ENCODE data around the gene TMEM266.

The TMEM266 gene

GRCh38 chr15:76151599-76151974 lies 91.8 kb downstream of the TMEM266 start:
- CTCF ChIA-PET: interaction anchor here (0.6 to 1.3 kb wide), 4 partner anchors 126 to 538 kb away, joined by 3 read pairs; no protein-coding TSS in a partner anchor
- DNase-seq (ENCODE audit: extremely low spot score): no peak
- POLR2A ChIA-PET: interaction anchor here (0.8 kb wide), 1 partner anchor 139 kb away, joined by 3 read pairs; the partner anchor contains the start of gene NRG4
- TF ChIP-seq PKNOX1 (IDR thresholded peaks at IDR 0.05) (no peak), NFRKB (IDR thresholded peaks at IDR 0.05) (no peak), ARNT (IDR thresholded peaks at IDR 0.05) (no peak), L3MBTL2 (conservative IDR thresholded peaks at IDR 0.05) (no peak), CTBP1 (IDR thresholded peaks at IDR 0.05; ENCODE audit: borderline replicate concordance) (no peak), ELF4 (IDR thresholded peaks at IDR 0.05) (no peak), TARDBP (IDR thresholded peaks at IDR 0.05) (no peak), FOXM1 (IDR thresholded peaks at IDR 0.05; ENCODE audit: borderline replicate concordance) (no peak), SUZ12 (IDR thresholded peaks at IDR 0.05) (no peak), BHLHE40 (IDR thresholded peaks at IDR 0.05; ENCODE audit: borderline replicate concordance) (no peak), ZNF384 (IDR thresholded peaks at IDR 0.05) (no peak), FOXK2 (IDR thresholded peaks at IDR 0.05) (no peak), HDGF (IDR thresholded peaks at IDR 0.05; ENCODE audit: borderline replicate concordance) (no peak), FOXA1 (IDR thresholded peaks at IDR 0.05) (no peak), LEF1 (IDR thresholded peaks at IDR 0.05; ENCODE audit: borderline replicate concordance) (no peak), SP1 (IDR thresholded peaks at IDR 0.05) (no peak)

- ChIA-PET CTCF (interaction anchor here (0.6 kb wide), 2 partner anchors 14 to 349 kb away, joined by 3 read pairs; no protein-coding TSS in a partner anchor), POLR2A (no interaction called here)
- TF ChIP-seq LEF1 (IDR thresholded peaks at IDR 0.05; ENCODE audit: borderline replicate concordance) (no peak), BHLHE40 (IDR thresholded peaks at IDR 0.05; ENCODE audit: borderline replicate concordance) (no peak), CTBP1 (IDR thresholded peaks at IDR 0.05; ENCODE audit: borderline replicate concordance) (no peak), FOXA1 (IDR thresholded peaks at IDR 0.05) (no peak), PKNOX1 (IDR thresholded peaks at IDR 0.05) (no peak), FOXM1 (IDR thresholded peaks at IDR 0.05; ENCODE audit: borderline replicate concordance) (no peak), TARDBP (IDR thresholded peaks at IDR 0.05) (no peak), FOXK2 (IDR thresholded peaks at IDR 0.05) (no peak), ELF4 (IDR thresholded peaks at IDR 0.05) (no peak)
- DNase-seq (ENCODE audit: extremely low spot score): no peak
Observed at GRCh38 chr15:76152197-76152596, 92.4 kb downstream of the TMEM266 start.

- ChIA-PET CTCF (no interaction called here), POLR2A (no interaction called here)
- no peak for DNase-seq (ENCODE audit: extremely low spot score)
- TF ChIP-seq PKNOX1 (IDR thresholded peaks at IDR 0.05) (no peak), ELF4 (IDR thresholded peaks at IDR 0.05) (no peak), CTBP1 (IDR thresholded peaks at IDR 0.05; ENCODE audit: borderline replicate concordance) (no peak), SUZ12 (IDR thresholded peaks at IDR 0.05) (no peak), TARDBP (IDR thresholded peaks at IDR 0.05) (no peak), FOXA1 (IDR thresholded peaks at IDR 0.05) (no peak), FOXK2 (IDR thresholded peaks at IDR 0.05) (no peak)
Observed at GRCh38 chr15:76153241-76154197, 93.7 kb downstream of the TMEM266 start.

- CTCF ChIA-PET: no interaction called here
- TF ChIP-seq BHLHE40 (IDR thresholded peaks at IDR 0.05; ENCODE audit: borderline replicate concordance) (no peak), ARNT (IDR thresholded peaks at IDR 0.05) (no peak), NFRKB (IDR thresholded peaks at IDR 0.05) (no peak), CTBP1 (IDR thresholded peaks at IDR 0.05; ENCODE audit: borderline replicate concordance) (no peak), SUZ12 (IDR thresholded peaks at IDR 0.05) (no peak), HDGF (IDR thresholded peaks at IDR 0.05; ENCODE audit: borderline replicate concordance) (no peak), SP1 (IDR thresholded peaks at IDR 0.05) (no peak)
- DNase-seq (ENCODE audit: extremely low spot score): no peak
- POLR2A ChIA-PET: no interaction called here
Observed at GRCh38 chr15:76155731-76156130, 95.9 kb downstream of the TMEM266 start.

- ChIA-PET CTCF (interaction anchor here (1.0 to 3.6 kb wide), 3 partner anchors 11 to 27 kb away, joined by 3 to 20 read pairs (median 3); no protein-coding TSS in a partner anchor), POLR2A (no interaction called here)
- no peak for DNase-seq (ENCODE audit: extremely low spot score)
- TF ChIP-seq ZNF384 (IDR thresholded peaks at IDR 0.05): no peak
- TF ChIP-seq CTBP1 (IDR thresholded peaks at IDR 0.05; ENCODE audit: borderline replicate concordance): no peak
- no peak for TF ChIP-seq ELF4 (IDR thresholded peaks at IDR 0.05)
- TF ChIP-seq FOXA1 (IDR thresholded peaks at IDR 0.05): no peak
- TF ChIP-seq L3MBTL2 (conservative IDR thresholded peaks at IDR 0.05): no peak
- TF ChIP-seq ARNT (IDR thresholded peaks at IDR 0.05): no peak
- TF ChIP-seq FOXM1 (IDR thresholded peaks at IDR 0.05; ENCODE audit: borderline replicate concordance): no peak
- no peak for TF ChIP-seq SP1 (IDR thresholded peaks at IDR 0.05)
- TF ChIP-seq TARDBP (IDR thresholded peaks at IDR 0.05): no peak
- TF ChIP-seq HDGF (IDR thresholded peaks at IDR 0.05; ENCODE audit: borderline replicate concordance): no peak
- no peak for TF ChIP-seq SUZ12 (IDR thresholded peaks at IDR 0.05)
- no peak for TF ChIP-seq BHLHE40 (IDR thresholded peaks at IDR 0.05; ENCODE audit: borderline replicate concordance)
- no peak for TF ChIP-seq FOXK2 (IDR thresholded peaks at IDR 0.05)
- no peak for TF ChIP-seq LEF1 (IDR thresholded peaks at IDR 0.05; ENCODE audit: borderline replicate concordance)
- TF ChIP-seq NFRKB (IDR thresholded peaks at IDR 0.05): no peak
- TF ChIP-seq PKNOX1 (IDR thresholded peaks at IDR 0.05): no peak
Observed at GRCh38 chr15:76158226-76158625, 98.4 kb downstream of the TMEM266 start.
